Measurements from ENCODE around the gene PCSK5. TPM values are rescaled to one million over a fixed set of nuclear protein-coding genes. Genes with fewer than 3 reads are reported as not detected.
A peak's percentile ranks its signal among the peaks of the same experiment; 100 is the strongest.

The PCSK5 gene
- total and polyA plus RNA-seq, 4 experiments from 2014 or later, result 3.4 to 8.4 (median 6.5) TPM

DNA sequence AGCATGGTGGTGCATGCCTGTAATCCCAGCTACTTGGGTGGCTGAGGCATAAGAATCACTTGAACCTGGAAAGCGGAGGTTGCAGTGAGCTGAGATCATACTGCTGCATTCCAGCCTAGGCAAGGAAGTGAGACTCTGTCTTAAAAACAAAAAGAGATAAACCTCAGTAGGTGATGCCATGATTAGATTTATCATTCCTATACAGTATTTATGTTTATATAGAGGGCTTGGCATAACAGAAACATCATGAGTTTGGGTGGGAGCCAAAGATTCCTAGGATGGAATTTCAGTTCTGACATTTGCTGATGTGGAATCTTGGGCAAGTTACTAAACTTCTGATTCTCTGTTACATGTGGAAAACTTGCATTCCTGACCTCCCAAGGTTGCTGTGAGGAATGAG is 481.4 kb downstream of the PCSK5 start:
- intact Hi-C loops (cut with micrococcal nuclease), result no loop called here
- Mint-ChIP-seq H3K4me1 (no peaks in the 10 kb centered on the region), H3K27ac (no peak overlapping the region), H3K36me3 (no peaks in the 10 kb centered on the region), H3K4me3 (no peak overlapping the region), H3K27me3 (no peaks in the 10 kb centered on the region), H3K9me3 (peaks cover 0 to 3% (median 0%) of the 10 kb centered on the region in 8 donors)
- Histone ChIP-seq H3K27me3 (ENCODE audit: insufficient read depth, low read length) (no peaks in the 10 kb centered on the region), H3K9me3 (ENCODE audit: control insufficient read depth in 1 of 2, low read length in 2 of 2) (no peaks in the 10 kb centered on the region), H3K27ac (ENCODE audit: low read depth, low read length) (no peak overlapping the region), H3K36me3 (ENCODE audit: insufficient read depth, low read length) (no peaks in the 10 kb centered on the region), H3K4me3 (ENCODE audit: low read length in 2 of 2) (no peak overlapping the region), H3K4me1 (ENCODE audit: insufficient read depth, low read length) (no peaks in the 10 kb centered on the region)
- ChIA-PET CTCF (ENCODE audit: partially characterized antibody) (no interaction called here), POLR2A (ENCODE audit: partially characterized antibody) (interaction anchor here (0.8 kb wide), 1 partner anchor 12 kb away, joined by 4 read pairs; no protein-coding TSS in a partner anchor)
- DNase-seq, result no peak

DNA sequence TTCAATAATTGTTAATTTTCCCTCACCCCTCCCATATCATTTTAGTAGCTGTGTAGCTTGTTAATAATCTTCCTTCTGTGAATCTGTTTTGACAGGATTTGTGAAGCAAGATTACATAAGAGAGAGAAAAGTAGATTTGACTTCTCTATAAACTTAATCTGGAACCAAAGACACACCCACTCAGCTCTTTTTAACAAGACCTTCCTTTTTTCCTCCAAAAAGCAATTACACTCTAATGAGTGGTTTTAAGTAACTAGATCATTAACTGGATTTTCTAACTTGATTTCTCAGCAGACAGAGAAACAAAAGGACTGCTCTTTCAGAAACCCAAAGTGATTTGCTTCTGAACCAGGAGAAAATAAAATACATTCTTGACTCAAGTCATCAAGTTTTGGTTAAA is 481.9 kb downstream of the PCSK5 start:
- no peak overlapping the region for H3K27ac ChIP-seq (ENCODE audit: low read depth, low read length)
- no peaks in the 10 kb centered on the region for H3K4me1 Mint-ChIP-seq
- ChIA-PET POLR2A (ENCODE audit: partially characterized antibody) (no interaction called here), CTCF (ENCODE audit: partially characterized antibody) (no interaction called here)
- no peak for DNase-seq
- H3K27me3 ChIP-seq (ENCODE audit: insufficient read depth, low read length), result no peaks in the 10 kb centered on the region
- no peaks in the 10 kb centered on the region for H3K9me3 ChIP-seq (ENCODE audit: control insufficient read depth in 1 of 2, low read length in 2 of 2)
- peaks cover 0 to 3% (median 0%) of the 10 kb centered on the region in 8 donors for H3K9me3 Mint-ChIP-seq
- intact Hi-C loops (cut with micrococcal nuclease), result no loop called here
- no peaks in the 10 kb centered on the region for H3K36me3 Mint-ChIP-seq
- H3K27ac Mint-ChIP-seq, result no peak overlapping the region
- H3K4me3 ChIP-seq (ENCODE audit: low read length in 2 of 2), result no peak overlapping the region
- H3K36me3 ChIP-seq (ENCODE audit: insufficient read depth, low read length), result no peaks in the 10 kb centered on the region
- no peaks in the 10 kb centered on the region for H3K4me1 ChIP-seq (ENCODE audit: insufficient read depth, low read length)
- no peak overlapping the region for H3K4me3 Mint-ChIP-seq
- H3K27me3 Mint-ChIP-seq, result no peaks in the 10 kb centered on the region

- CTCF ChIA-PET (ENCODE audit: partially characterized antibody), result no interaction called here
- Histone ChIP-seq H3K36me3 (ENCODE audit: insufficient read depth, low read length) (no peaks in the 10 kb centered on the region), H3K27ac (ENCODE audit: low read depth, low read length) (no peak overlapping the region), H3K4me1 (ENCODE audit: insufficient read depth, low read length) (no peaks in the 10 kb centered on the region), H3K27me3 (ENCODE audit: insufficient read depth, low read length) (no peaks in the 10 kb centered on the region), H3K9me3 (ENCODE audit: control insufficient read depth in 1 of 2, low read length in 2 of 2) (no peaks in the 10 kb centered on the region), H3K4me3 (ENCODE audit: low read length in 2 of 2) (no peak overlapping the region)
- Mint-ChIP-seq H3K36me3 (no peaks in the 10 kb centered on the region), H3K4me3 (no peak overlapping the region), H3K27me3 (no peaks in the 10 kb centered on the region), H3K27ac (no peak overlapping the region), H3K9me3 (no peaks in the 10 kb centered on the region), H3K4me1 (no peaks in the 10 kb centered on the region)
- no peak for DNase-seq
- intact Hi-C loops (cut with micrococcal nuclease), result no loop called here
- POLR2A ChIA-PET (ENCODE audit: partially characterized antibody), result no interaction called here
Observed at GRCh38 chr9:76373173-76373783, 482.8 kb downstream of the PCSK5 start.

DNA sequence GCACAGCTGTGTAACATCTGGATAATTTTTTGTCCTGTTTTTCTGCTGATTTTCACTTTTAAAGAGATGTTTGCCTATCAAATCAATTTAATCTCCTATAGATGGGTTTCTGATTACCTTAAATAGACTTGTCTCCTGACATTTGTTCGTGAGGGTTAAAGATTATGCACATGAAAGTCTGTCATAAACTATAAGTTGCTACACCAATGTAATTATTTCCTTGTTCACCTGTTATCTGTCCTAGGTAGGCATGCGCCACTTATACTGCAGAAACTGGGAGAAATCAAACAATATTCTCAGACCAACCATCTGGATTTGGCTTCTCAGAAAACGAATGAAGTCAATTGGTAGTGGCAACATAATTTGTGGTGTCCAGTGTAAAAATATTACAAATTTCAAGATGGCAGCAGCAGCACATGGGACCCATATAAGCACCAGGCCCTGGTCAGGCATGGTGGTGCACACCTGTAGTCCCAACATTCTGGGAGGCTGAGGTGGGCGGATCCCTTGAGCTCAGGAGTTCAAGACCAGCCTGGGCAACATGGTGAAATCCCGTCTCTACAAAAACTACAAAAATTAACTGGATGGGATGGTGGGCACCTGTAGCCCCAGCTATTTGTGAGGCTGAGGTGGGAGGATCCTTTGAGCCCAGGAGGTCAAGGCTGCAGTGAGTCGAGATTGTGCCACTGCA is 483.5 kb downstream of the PCSK5 start:
- H3K4me3 Mint-ChIP-seq, result no peak overlapping the region
- H3K9me3 ChIP-seq (ENCODE audit: control insufficient read depth in 1 of 2, low read length in 2 of 2), result no peaks in the 10 kb centered on the region

GRCh38 chr9:76374783-76375559 is 484.5 kb downstream of the PCSK5 start:
- ChIA-PET CTCF (ENCODE audit: partially characterized antibody) (interaction anchor here (0.7 kb wide), 1 partner anchor 8 kb away, joined by 3 read pairs; no protein-coding TSS in a partner anchor), POLR2A (ENCODE audit: partially characterized antibody) (no interaction called here)
- no peak for DNase-seq
- Mint-ChIP-seq H3K27me3 (no peaks in the 10 kb centered on the region), H3K4me3 (peak overlapping the region in 1 of 8 donors; percentile 10), H3K27ac (no peak overlapping the region), H3K4me1 (no peaks in the 10 kb centered on the region), H3K36me3 (no peaks in the 10 kb centered on the region), H3K9me3 (no peaks in the 10 kb centered on the region)
- H3K4me3 ChIP-seq (ENCODE audit: low read length in 2 of 2), result no peak overlapping the region
- no peaks in the 10 kb centered on the region for H3K4me1 ChIP-seq (ENCODE audit: insufficient read depth, low read length)
- H3K27me3 ChIP-seq (ENCODE audit: insufficient read depth, low read length), result no peaks in the 10 kb centered on the region
- no peaks in the 10 kb centered on the region for H3K36me3 ChIP-seq (ENCODE audit: insufficient read depth, low read length)
- intact Hi-C loops (cut with micrococcal nuclease), result no loop called here
- no peaks in the 10 kb centered on the region for H3K9me3 ChIP-seq (ENCODE audit: control insufficient read depth in 1 of 2, low read length in 2 of 2)
- no peak overlapping the region for H3K27ac ChIP-seq (ENCODE audit: low read depth, low read length)

More for the DNA sequence above, 483.5 kb downstream of the PCSK5 start:
- H3K27me3 Mint-ChIP-seq, result no peaks in the 10 kb centered on the region
- no peak overlapping the region for H3K27ac ChIP-seq (ENCODE audit: low read depth, low read length)
- no peaks in the 10 kb centered on the region for H3K4me1 ChIP-seq (ENCODE audit: insufficient read depth, low read length)
- no peaks in the 10 kb centered on the region for H3K36me3 Mint-ChIP-seq
- H3K27me3 ChIP-seq (ENCODE audit: insufficient read depth, low read length), result no peaks in the 10 kb centered on the region
- no peak for DNase-seq
- no peaks in the 10 kb centered on the region for H3K4me1 Mint-ChIP-seq
- H3K36me3 ChIP-seq (ENCODE audit: insufficient read depth, low read length), result no peaks in the 10 kb centered on the region
- no peak overlapping the region for H3K27ac Mint-ChIP-seq
- intact Hi-C loops (cut with micrococcal nuclease), result no loop called here
- H3K9me3 Mint-ChIP-seq, result no peaks in the 10 kb centered on the region
- POLR2A ChIA-PET (ENCODE audit: partially characterized antibody), result no interaction called here
- no peak overlapping the region for H3K4me3 ChIP-seq (ENCODE audit: low read length in 2 of 2)
- CTCF ChIA-PET (ENCODE audit: partially characterized antibody), result interaction anchor here (0.7 kb wide), 1 partner anchor 10 kb away, joined by 3 read pairs; no protein-coding TSS in a partner anchor

- ChIA-PET POLR2A (ENCODE audit: partially characterized antibody) (no interaction called here), CTCF (ENCODE audit: partially characterized antibody) (interaction anchor here (1.3 kb wide), 1 partner anchor 16 kb away, joined by 4 read pairs; no protein-coding TSS in a partner anchor)
- Mint-ChIP-seq H3K9me3 (no peaks in the 10 kb centered on the region), H3K4me3 (no peak overlapping the region), H3K27me3 (no peaks in the 10 kb centered on the region), H3K4me1 (no peaks in the 10 kb centered on the region), H3K27ac (no peak overlapping the region), H3K36me3 (peaks cover 2 to 4% of the 10 kb centered on the region in 2 donors)
- Histone ChIP-seq H3K4me3 (ENCODE audit: low read length in 2 of 2) (no peak overlapping the region), H3K9me3 (ENCODE audit: control insufficient read depth in 1 of 2, low read length in 2 of 2) (no peaks in the 10 kb centered on the region), H3K4me1 (ENCODE audit: insufficient read depth, low read length) (no peaks in the 10 kb centered on the region), H3K27me3 (ENCODE audit: insufficient read depth, low read length) (no peaks in the 10 kb centered on the region), H3K36me3 (ENCODE audit: insufficient read depth, low read length) (no peaks in the 10 kb centered on the region), H3K27ac (ENCODE audit: low read depth, low read length) (no peak overlapping the region)
- no peak for DNase-seq
- intact Hi-C loops (cut with micrococcal nuclease), result no loop called here
Observed at GRCh38 chr9:76377791-76378190, 487.3 kb downstream of the PCSK5 start.

DNA sequence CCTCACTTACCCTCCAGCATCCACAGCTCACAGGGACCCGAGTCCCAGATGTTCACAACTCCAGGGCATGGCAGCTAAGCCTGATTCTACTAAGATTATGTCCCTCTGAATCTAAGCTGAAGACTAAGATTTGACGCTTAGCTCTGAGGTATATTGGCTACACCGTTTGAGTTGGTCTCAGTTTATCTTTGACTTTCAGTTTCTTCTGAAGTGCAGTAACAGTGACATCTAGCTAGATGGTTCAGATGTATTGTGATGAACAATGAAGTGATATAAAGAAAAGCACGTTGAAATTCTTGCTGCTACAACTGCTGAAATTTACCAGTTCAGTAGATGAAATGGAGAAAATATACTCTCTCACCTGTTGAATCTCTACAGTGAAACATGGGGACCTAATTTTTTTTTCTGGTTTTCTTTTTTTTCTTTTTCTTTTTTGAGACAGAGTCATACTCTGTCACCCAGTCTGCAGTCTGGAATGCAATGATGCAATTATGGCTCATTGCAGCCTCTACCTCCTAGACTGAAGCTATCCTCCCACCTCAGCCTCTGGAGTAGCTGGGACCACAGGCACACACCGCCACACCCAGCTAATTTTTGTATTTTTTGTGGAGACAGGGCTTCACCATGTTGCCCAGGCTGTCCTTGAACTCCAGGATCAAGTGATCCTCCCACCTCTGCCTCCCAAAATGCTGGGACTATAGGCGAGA is 488.0 kb downstream of the PCSK5 start:
- intact Hi-C loops (cut with micrococcal nuclease), result no loop called here
- DNase-seq, result no peak
- ChIA-PET CTCF (ENCODE audit: partially characterized antibody) (interaction anchor here (1.3 kb wide), 1 partner anchor 15 kb away, joined by 4 read pairs; no protein-coding TSS in a partner anchor), POLR2A (ENCODE audit: partially characterized antibody) (no interaction called here)
- no peaks in the 10 kb centered on the region for H3K4me1 ChIP-seq (ENCODE audit: insufficient read depth, low read length)
- Mint-ChIP-seq H3K36me3 (peaks cover 9 to 10% of the 10 kb centered on the region in 2 donors), H3K27me3 (no peaks in the 10 kb centered on the region), H3K9me3 (no peaks in the 10 kb centered on the region), H3K4me3 (no peak overlapping the region), H3K27ac (no peak overlapping the region), H3K4me1 (no peaks in the 10 kb centered on the region)
- H3K4me3 ChIP-seq (ENCODE audit: low read length in 2 of 2), result no peak overlapping the region
- no peak overlapping the region for H3K27ac ChIP-seq (ENCODE audit: low read depth, low read length)
- no peaks in the 10 kb centered on the region for H3K36me3 ChIP-seq (ENCODE audit: insufficient read depth, low read length)
- H3K27me3 ChIP-seq (ENCODE audit: insufficient read depth, low read length), result no peaks in the 10 kb centered on the region
- H3K9me3 ChIP-seq (ENCODE audit: control insufficient read depth in 1 of 2, low read length in 2 of 2), result no peaks in the 10 kb centered on the region

Measured in CD4-positive, alpha-beta memory T cell (primary cell).